ENCODE data around the gene GPR152.

The GPR152 gene

DNA sequence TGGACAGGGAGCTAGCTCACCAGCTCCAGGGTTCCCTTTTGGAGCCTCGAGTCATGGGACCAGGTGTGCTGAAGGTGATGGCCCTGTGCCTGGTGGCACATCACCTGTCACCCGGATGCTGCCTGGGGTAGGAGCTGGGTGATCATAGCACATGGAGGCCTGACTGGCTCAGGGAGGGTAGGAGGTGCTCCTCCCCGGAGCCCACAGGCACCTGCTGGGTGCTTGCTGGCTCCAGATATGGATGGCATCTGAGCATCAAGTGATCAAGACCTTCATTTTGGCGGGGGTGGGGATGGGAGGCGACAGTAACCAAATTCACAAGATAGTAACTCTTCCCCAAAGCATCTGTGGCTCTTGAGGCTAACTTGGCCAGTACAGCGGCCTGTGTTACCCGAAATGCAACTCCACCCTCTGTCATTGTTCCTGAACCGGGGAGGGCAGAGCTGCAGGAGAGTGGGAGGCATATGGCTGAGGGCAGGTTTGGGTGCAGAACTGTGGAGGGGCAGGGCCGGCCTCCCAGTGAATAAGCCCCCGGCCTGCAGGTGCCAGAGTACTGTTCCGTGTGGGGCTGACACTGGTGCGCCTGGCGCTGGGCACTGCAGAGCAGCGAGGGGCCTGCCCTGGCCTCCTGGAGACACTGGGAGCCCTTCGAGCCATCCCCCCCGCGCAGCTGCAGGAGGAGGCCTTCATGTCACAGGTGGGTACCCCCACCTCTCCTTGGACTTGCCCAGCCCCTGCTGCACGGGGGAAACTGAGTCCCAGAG is 43.9 kb downstream of the GPR152 start:
- H3K27ac ChIP-seq (ENCODE audit: low read length), result no peak overlapping the region
- H3K27me3 ChIP-seq (ENCODE audit: low read depth, low read length), result peaks cover 17% of the 10 kb centered on the region
- H3K4me3 ChIP-seq (ENCODE audit: low read length), result no peak overlapping the region; the same call in 1 of the 2 replicates
- no peaks in the 10 kb centered on the region for H3K79me2 ChIP-seq (ENCODE audit: low read length)
- H4K20me1 ChIP-seq (ENCODE audit: insufficient read depth, low read length), result no peaks in the 10 kb centered on the region
- H3K9ac ChIP-seq (ENCODE audit: low read length), result peak overlapping the region; percentile 12; the same call in 1 of the 2 replicates
- H3K4me1 ChIP-seq (ENCODE audit: low read length), result peaks cover 46% of the 10 kb centered on the region
- no peak for TF ChIP-seq EZH2phosphoT487 (IDR thresholded peaks at IDR 0.05; ENCODE audit: low read depth)
- TF ChIP-seq, protein P1, sequence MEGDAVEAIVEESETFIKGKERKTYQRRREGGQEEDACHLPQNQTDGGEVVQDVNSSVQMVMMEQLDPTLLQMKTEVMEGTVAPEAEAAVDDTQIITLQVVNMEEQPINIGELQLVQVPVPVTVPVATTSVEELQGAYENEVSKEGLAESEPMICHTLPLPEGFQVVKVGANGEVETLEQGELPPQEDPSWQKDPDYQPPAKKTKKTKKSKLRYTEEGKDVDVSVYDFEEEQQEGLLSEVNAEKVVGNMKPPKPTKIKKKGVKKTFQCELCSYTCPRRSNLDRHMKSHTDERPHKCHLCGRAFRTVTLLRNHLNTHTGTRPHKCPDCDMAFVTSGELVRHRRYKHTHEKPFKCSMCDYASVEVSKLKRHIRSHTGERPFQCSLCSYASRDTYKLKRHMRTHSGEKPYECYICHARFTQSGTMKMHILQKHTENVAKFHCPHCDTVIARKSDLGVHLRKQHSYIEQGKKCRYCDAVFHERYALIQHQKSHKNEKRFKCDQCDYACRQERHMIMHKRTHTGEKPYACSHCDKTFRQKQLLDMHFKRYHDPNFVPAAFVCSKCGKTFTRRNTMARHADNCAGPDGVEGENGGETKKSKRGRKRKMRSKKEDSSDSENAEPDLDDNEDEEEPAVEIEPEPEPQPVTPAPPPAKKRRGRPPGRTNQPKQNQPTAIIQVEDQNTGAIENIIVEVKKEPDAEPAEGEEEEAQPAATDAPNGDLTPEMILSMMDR (IDR thresholded peaks at IDR 0.05; ENCODE audit: low read depth, low read length), result no peak
- peak overlapping the region; percentile 54 for H3K4me2 ChIP-seq (ENCODE audit: low read length)
- no peaks in the 10 kb centered on the region for H3K36me3 ChIP-seq (replicated peaks; ENCODE audit: low read depth, low read length)
- H2AFZ ChIP-seq (ENCODE audit: low read depth, low read length), result no peak overlapping the region
- no peaks in the 10 kb centered on the region for H3K9me3 ChIP-seq (ENCODE audit: insufficient read depth, low read length)

DNA sequence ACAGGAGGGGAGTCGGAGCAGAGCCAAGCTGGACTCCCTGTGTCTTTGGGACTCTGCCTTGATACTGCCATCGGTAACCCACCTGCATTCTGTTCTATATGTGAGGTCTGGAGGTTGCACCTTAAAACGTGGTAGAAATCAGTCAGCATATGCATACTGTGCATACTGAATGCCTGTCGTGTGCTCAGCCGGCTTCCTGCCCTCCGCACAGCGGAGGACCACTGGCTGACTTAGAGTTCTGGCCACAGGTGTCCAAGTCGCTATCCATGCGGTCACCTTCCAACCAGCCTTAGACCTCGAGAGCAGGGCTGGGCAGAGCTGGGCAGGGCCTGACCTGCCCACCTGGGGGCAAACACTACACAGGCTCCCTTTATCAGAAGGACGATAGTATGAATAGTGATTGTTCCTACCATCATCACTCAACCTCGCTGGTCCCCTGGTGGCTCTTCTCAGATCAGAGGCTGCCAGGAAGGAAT is 44.8 kb downstream of the GPR152 start:
- Histone ChIP-seq H2AFZ (ENCODE audit: low read depth, low read length) (no peak overlapping the region), H3K9me3 (ENCODE audit: insufficient read depth, low read length) (no peaks in the 10 kb centered on the region), H3K27ac (ENCODE audit: low read length) (no peak overlapping the region), H3K4me3 (ENCODE audit: low read length) (no peak overlapping the region), H3K36me3 (replicated peaks; ENCODE audit: low read depth, low read length) (no peaks in the 10 kb centered on the region), H3K79me2 (ENCODE audit: low read length) (no peaks in the 10 kb centered on the region), H3K27me3 (ENCODE audit: low read depth, low read length) (peaks cover 15% of the 10 kb centered on the region), H3K4me2 (ENCODE audit: low read length) (no peak overlapping the region), H3K4me1 (ENCODE audit: low read length) (peaks cover 53% of the 10 kb centered on the region), H4K20me1 (ENCODE audit: insufficient read depth, low read length) (no peaks in the 10 kb centered on the region), H3K9ac (ENCODE audit: low read length) (no peak overlapping the region)
- TF ChIP-seq EZH2phosphoT487 (IDR thresholded peaks at IDR 0.05; ENCODE audit: low read depth), result no peak
- TF ChIP-seq, protein P1 (IDR thresholded peaks at IDR 0.05; ENCODE audit: low read depth, low read length), result no peak

DNA sequence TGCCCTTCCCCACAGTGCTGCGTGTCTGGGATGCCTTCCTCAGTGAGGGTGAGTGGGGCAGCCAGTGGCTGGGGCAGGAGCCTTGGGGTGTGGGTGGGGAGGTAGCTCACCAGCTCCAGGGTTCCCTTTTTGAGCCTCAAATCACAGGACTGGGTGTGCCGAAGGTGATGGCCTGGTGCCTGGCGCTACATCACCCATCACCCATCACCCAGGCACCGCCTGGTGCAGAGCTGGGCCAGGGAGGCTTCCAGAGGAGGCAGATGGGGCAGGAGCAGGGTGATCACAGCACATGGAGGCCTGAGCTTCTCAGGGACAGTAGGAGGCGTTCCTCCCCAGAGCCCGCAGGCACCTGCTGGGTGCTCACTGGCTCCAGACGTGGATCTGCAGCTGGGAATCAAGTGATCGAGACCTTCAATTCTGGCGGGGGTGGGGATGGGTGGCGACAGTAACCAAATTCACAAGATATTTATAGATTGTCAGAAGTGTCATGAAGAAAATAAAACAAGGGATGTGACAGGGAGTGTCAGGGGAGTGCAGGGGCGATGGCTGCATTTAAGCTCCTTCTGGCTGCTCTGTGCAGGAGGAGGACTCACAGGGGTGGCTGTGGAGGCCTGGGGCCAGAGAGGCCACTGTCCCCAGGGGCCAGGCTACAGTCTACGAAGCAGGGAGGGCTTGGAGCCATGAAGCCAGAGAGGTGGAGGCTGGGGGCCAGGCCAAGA is 45.4 kb downstream of the GPR152 start:
- Histone ChIP-seq H2AFZ (ENCODE audit: low read depth, low read length) (no peak overlapping the region), H3K4me3 (ENCODE audit: low read length) (no peak overlapping the region), H3K9ac (ENCODE audit: low read length) (no peak overlapping the region), H3K36me3 (replicated peaks; ENCODE audit: low read depth, low read length) (no peaks in the 10 kb centered on the region), H3K79me2 (ENCODE audit: low read length) (no peaks in the 10 kb centered on the region), H4K20me1 (ENCODE audit: insufficient read depth, low read length) (no peaks in the 10 kb centered on the region), H3K27me3 (ENCODE audit: low read depth, low read length) (peaks cover 9% of the 10 kb centered on the region), H3K27ac (ENCODE audit: low read length) (no peak overlapping the region), H3K4me2 (ENCODE audit: low read length) (no peak overlapping the region), H3K4me1 (ENCODE audit: low read length) (peaks cover 53% of the 10 kb centered on the region), H3K9me3 (ENCODE audit: insufficient read depth, low read length) (no peaks in the 10 kb centered on the region)
- TF ChIP-seq, protein P1 (IDR thresholded peaks at IDR 0.05; ENCODE audit: low read depth, low read length), result peak; percentile 8; the same call in 1 of the 2 replicates
- no peak for TF ChIP-seq EZH2phosphoT487 (IDR thresholded peaks at IDR 0.05; ENCODE audit: low read depth)

DNA sequence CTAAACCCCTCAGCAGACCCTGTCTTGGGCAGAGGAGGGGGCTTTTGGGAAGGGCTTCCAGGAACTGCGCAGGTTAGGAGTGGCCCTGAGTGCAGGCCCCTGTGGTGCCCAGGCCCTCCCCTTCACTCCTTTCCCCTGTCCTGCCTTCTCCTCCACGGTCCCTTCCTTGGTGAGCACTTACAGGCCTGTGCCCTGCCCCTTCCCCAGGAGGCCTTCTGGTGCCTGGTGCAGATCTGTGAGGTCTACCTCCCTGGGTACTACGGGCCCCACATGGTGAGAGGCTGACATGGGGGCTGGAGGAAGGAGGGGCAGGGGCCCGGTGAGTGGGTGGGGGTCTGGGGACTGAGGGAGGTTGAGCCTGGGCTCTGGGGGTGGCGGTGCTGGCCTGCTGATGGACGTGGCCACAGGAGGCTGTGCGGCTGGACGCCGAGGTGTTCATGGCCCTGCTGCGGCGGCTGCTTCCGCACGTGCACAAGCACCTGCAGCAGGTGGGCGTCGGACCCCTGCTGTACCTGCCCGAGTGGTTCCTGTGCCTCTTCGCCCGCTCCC is 46.0 kb downstream of the GPR152 start:
- no peak overlapping the region for H3K4me2 ChIP-seq (ENCODE audit: low read length)
- no peaks in the 10 kb centered on the region for H4K20me1 ChIP-seq (ENCODE audit: insufficient read depth, low read length)
- H3K9ac ChIP-seq (ENCODE audit: low read length), result no peak overlapping the region
- H3K27ac ChIP-seq (ENCODE audit: low read length), result no peak overlapping the region
- H2AFZ ChIP-seq (ENCODE audit: low read depth, low read length), result no peak overlapping the region
- TF ChIP-seq, protein P1 (IDR thresholded peaks at IDR 0.05; ENCODE audit: low read depth, low read length), result no peak
- no peak for TF ChIP-seq EZH2phosphoT487 (IDR thresholded peaks at IDR 0.05; ENCODE audit: low read depth)
- peaks cover 48% of the 10 kb centered on the region for H3K4me1 ChIP-seq (ENCODE audit: low read length)
- H3K4me3 ChIP-seq (ENCODE audit: low read length), result no peak overlapping the region
- H3K27me3 ChIP-seq (ENCODE audit: low read depth, low read length), result peaks cover 3% of the 10 kb centered on the region; the same call in 1 of the 2 replicates
- no peaks in the 10 kb centered on the region for H3K9me3 ChIP-seq (ENCODE audit: insufficient read depth, low read length)
- no peaks in the 10 kb centered on the region for H3K36me3 ChIP-seq (replicated peaks; ENCODE audit: low read depth, low read length)
- H3K79me2 ChIP-seq (ENCODE audit: low read length), result no peaks in the 10 kb centered on the region; the same call in 1 of the 2 replicates

Data from OCI-LY3 (cell line).